Right forelimb (tissue), 1 donor: ENCODE data around the gene SPANXN2.
"Not testable (repeated sequence)": the region's sequence is repeated elsewhere in the genome, so short reads cannot be mapped to it uniquely, and the experiment has no call there.

Source experiments
- DNase-seq: peaks from one replicate; pipeline ENCODE4 v3.0.0-alpha.2; 2018

Gene SPANXN2

GRCh38 chrX:143720652-143721051, at the start of gene SPANXN2:
Gene SPANXN2 (minus strand): TSS chrX:143720752. CDS start chrX:143720668, 84 bp downstream.
- not testable (repeated sequence) for DNase-seq

- DNase-seq, result no peak
Measured at GRCh38 chrX:143768976-143769375, 48.4 kb upstream of the SPANXN2 start.

GRCh38 chrX:143767789-143768188, 47.2 kb upstream of the SPANXN2 start:
- DNase-seq, result not testable (repeated sequence)

GRCh38 chrX:143757887-143758286, 37.3 kb upstream of the SPANXN2 start:
- no peak for DNase-seq

- DNase-seq, result no peak
Measured at GRCh38 chrX:143757375-143757774, 36.8 kb upstream of the SPANXN2 start.

GRCh38 chrX:143754183-143754582, 33.6 kb upstream of the SPANXN2 start:
- no peak for DNase-seq

GRCh38 chrX:143733866-143734265, 13.3 kb upstream of the SPANXN2 start:
- no peak for DNase-seq

- DNase-seq, result no peak
Measured at GRCh38 chrX:143726296-143726695, 5.7 kb upstream of the SPANXN2 start.

- no peak for DNase-seq
Measured at GRCh38 chrX:143701460-143701859, 19.1 kb downstream of the SPANXN2 start.

- DNase-seq, result no peak
Measured at GRCh38 chrX:143694885-143695284, 25.7 kb downstream of the SPANXN2 start.

- DNase-seq, result no peak
Measured at GRCh38 chrX:143683486-143683885, 37.1 kb downstream of the SPANXN2 start.

- DNase-seq, result no peak
Measured at GRCh38 chrX:143674926-143675325, 45.6 kb downstream of the SPANXN2 start.

GRCh38 chrX:143669395-143669794, 51.2 kb downstream of the SPANXN2 start:
- no peak for DNase-seq

- no peak for DNase-seq
Measured at GRCh38 chrX:143664302-143664701, 56.2 kb downstream of the SPANXN2 start.

GRCh38 chrX:143663755-143664154, 56.8 kb downstream of the SPANXN2 start:
- DNase-seq, result no peak
